H1 (cell line): ENCODE results near the gene OSMR. TPM values are rescaled to one million over a fixed set of nuclear protein-coding genes. Genes with fewer than 3 reads are reported as not detected.

Source experiments
- CTCF ChIA-PET: fragments of 300-600 bp; sonication (Branson Sonifier 250); formaldehyde crosslinking; loops from one replicate; lab custom pipeline; 2021; ENCODE audit not compliant: partially characterized antibody; lab: Charles Lee
- POLR2A ChIA-PET: fragments of 300-600 bp; sonication (Branson Sonifier 250); formaldehyde crosslinking; loops from one replicate; lab custom pipeline; 2021; ENCODE audit warnings: inconsistent platforms; ENCODE audit not compliant: partially characterized antibody; lab: Charles Lee
- DNase-seq, 2 experiments: peaks; one replicate each; pipeline versions ENCODE4 v3.0.0 to v3.0.0-alpha.2; 2010 to 2022; ENCODE audit warnings: low spot score in 2 of 2, low read depth in 1 of 2, mixed read lengths in 1 of 2
- FAIRE-seq: peaks from 2 replicates; lab custom pipeline; 2011; peaks lifted over from hg19 to GRCh38; lab: Jason Lieb, UNC
- H2AFZ ChIP-seq: 2 replicates; pipeline ENCODE4 v1.8.1; 2012; ENCODE audit warnings: low read length, inconsistent platforms
- H2AK5ac ChIP-seq: 2 replicates; pipeline ENCODE4 v1.6.1; 2013; ENCODE audit warnings: low read depth, low read length
- H2BK120ac ChIP-seq: replicated peaks from 2 replicates; pipeline ENCODE3; 2013; ENCODE audit warnings: low read depth, low read length, inconsistent platforms
- H2BK12ac ChIP-seq: 2 replicates; pipeline ENCODE4 v1.6.1; 2013; ENCODE audit warnings: low read depth, low read length
- H2BK15ac ChIP-seq: 2 replicates; pipeline ENCODE4 v1.6.1; 2013; ENCODE audit warnings: low read length
- H2BK20ac ChIP-seq: 2 replicates; pipeline ENCODE4 v1.6.1; 2013; ENCODE audit warnings: low read length
- H2BK5ac ChIP-seq: 2 replicates; pipeline ENCODE4 v1.6.1; 2013; ENCODE audit warnings: low read depth, low read length
- H3K14ac ChIP-seq: 2 replicates; pipeline ENCODE4 v1.6.1; 2013; ENCODE audit warnings: inconsistent platforms; ENCODE audit not compliant: insufficient read length
- H3K18ac ChIP-seq: 2 replicates; pipeline ENCODE4 v1.6.1; 2013; ENCODE audit warnings: low read length; ENCODE audit errors: extremely low read depth
- H3K23ac ChIP-seq: 2 replicates; pipeline ENCODE4 v1.6.1; 2013; ENCODE audit warnings: inconsistent platforms; ENCODE audit not compliant: insufficient read length
- H3K23me2 ChIP-seq: 2 replicates; pipeline ENCODE4 v1.6.1; 2013; ENCODE audit warnings: low read depth, low read length
- H3K27ac ChIP-seq: 2 replicates; pipeline ENCODE4 v1.6.1; 2011; ENCODE audit warnings: low read depth, low read length, inconsistent platforms
- H3K27me3 ChIP-seq, 4 experiments: replicated peaks in 1 of 4; 1 replicate in 1 of 4; 2 replicates in 3 of 4; pipeline versions ENCODE4 v1.6.1 to v1.8.1; 2011 to 2013; ENCODE audit warnings: low read length in 3 of 4, mild to moderate bottlenecking in 3 of 4, inconsistent platforms in 2 of 4, mixed read lengths in 2 of 4, moderate library complexity in 1 of 4; ENCODE audit not compliant: control insufficient read depth in 3 of 4, insufficient read depth in 3 of 4; ENCODE audit errors: extremely low read depth in 1 of 4
- H3K36me3 ChIP-seq, 4 experiments: 2 replicates each; pipeline versions ENCODE4 v1.6.1 to v1.8.1; 2011 to 2013; ENCODE audit warnings: mild to moderate bottlenecking in 4 of 4, low read length in 3 of 4, moderate library complexity in 2 of 4, control low read depth in 1 of 4, inconsistent platforms in 1 of 4; ENCODE audit not compliant: insufficient read depth in 4 of 4, control insufficient read depth in 2 of 4
- H3K4ac ChIP-seq: replicated peaks from 2 replicates; pipeline ENCODE3; 2013; ENCODE audit warnings: low read length, low read depth, mixed read lengths, inconsistent platforms; ENCODE audit not compliant: insufficient read length
- H3K4me1 ChIP-seq, 4 experiments: replicated peaks in 1 of 4; 1 replicate in 1 of 4; 2 replicates in 3 of 4; pipeline versions ENCODE4 v1.6.1 to v1.8.1; 2011 to 2013; ENCODE audit warnings: low read length in 3 of 4, inconsistent platforms in 2 of 4, mixed read lengths in 1 of 4; ENCODE audit not compliant: insufficient read depth in 4 of 4, control insufficient read depth in 3 of 4
- H3K4me2 ChIP-seq, 2 experiments: 2 replicates each; pipeline versions ENCODE4 v1.6.1 to v1.8.1; 2011 to 2013; ENCODE audit warnings: low read depth in 2 of 2, low read length in 2 of 2, control low read depth in 1 of 2, inconsistent platforms in 1 of 2, mild to moderate bottlenecking in 1 of 2; ENCODE audit not compliant: insufficient read depth in 1 of 2
- H3K4me3 ChIP-seq, 4 experiments: fragments of 200-600, 300-600 bp in 1 of 4; sonication (generic), shearing (Covaris generic), sonication (Bioruptor Twin) in 1 of 4; 2 replicates each; pipeline versions ENCODE4 v1.5.1 to v1.8.1; 2011 to 2016; ENCODE audit warnings: low read length in 4 of 4, low read depth in 3 of 4, control low read depth in 2 of 4, inconsistent platforms in 2 of 4, mild to moderate bottlenecking in 2 of 4, mixed read lengths in 1 of 4, moderate library complexity in 1 of 4; ENCODE audit not compliant: insufficient read depth in 2 of 4; ENCODE audit errors: extremely low read depth in 1 of 4
- H3K56ac ChIP-seq: replicated peaks from 2 replicates; pipeline ENCODE3; 2013; ENCODE audit warnings: low read depth, mild to moderate bottlenecking, mixed read lengths, low read length, inconsistent platforms; ENCODE audit not compliant: insufficient read length
- H3K79me1 ChIP-seq: 2 replicates; pipeline ENCODE4 v1.6.1; 2013; ENCODE audit warnings: low read depth, low read length, control low read depth
- H3K79me2 ChIP-seq, 2 experiments: 2 replicates each; pipeline versions ENCODE4 v1.6.1 to v1.8.1; 2012 to 2013; ENCODE audit warnings: low read length in 2 of 2, mild to moderate bottlenecking in 2 of 2, inconsistent platforms in 1 of 2; ENCODE audit not compliant: insufficient read depth in 2 of 2, control insufficient read depth in 1 of 2
- H3K9ac ChIP-seq, 4 experiments: replicated peaks in 1 of 4; 1 replicate in 1 of 4; 2 replicates in 3 of 4; pipeline versions ENCODE4 v1.6.1 to v1.8.1; 2011 to 2013; ENCODE audit warnings: low read depth in 3 of 4, low read length in 3 of 4, control low read depth in 2 of 4, mild to moderate bottlenecking in 2 of 4, moderate library complexity in 2 of 4, inconsistent platforms in 1 of 4; ENCODE audit errors: extremely low read depth in 1 of 4
- H3K9me3 ChIP-seq, 2 experiments: 2 replicates each; pipeline versions ENCODE4 v1.6.1 to v1.8.1; 2012 to 2013; ENCODE audit warnings: mild to moderate bottlenecking in 2 of 2, moderate library complexity in 2 of 2, control low read depth in 1 of 2, inconsistent platforms in 1 of 2, low read depth in 1 of 2, low read length in 1 of 2, mixed read lengths in 1 of 2; ENCODE audit not compliant: insufficient read depth in 2 of 2
- H4K20me1 ChIP-seq, 2 experiments: replicated peaks in 1 of 2; 2 replicates each; pipeline versions ENCODE3 to v1.8.1; 2011 to 2013; ENCODE audit warnings: inconsistent platforms in 2 of 2, low read length in 2 of 2, mild to moderate bottlenecking in 1 of 2; ENCODE audit not compliant: insufficient read depth in 2 of 2, control insufficient read depth in 1 of 2
- H4K5ac ChIP-seq: 2 replicates; pipeline ENCODE4 v1.6.1; 2013; ENCODE audit warnings: low read length, low read depth, mixed read lengths, inconsistent platforms; ENCODE audit not compliant: insufficient read length
- H4K8ac ChIP-seq: 2 replicates; pipeline ENCODE4 v1.8.0; 2013; ENCODE audit warnings: mild to moderate bottlenecking, moderate library complexity, low read length, inconsistent platforms; ENCODE audit not compliant: insufficient read depth; ENCODE audit errors: extremely low read depth
- H4K91ac ChIP-seq: replicated peaks from 2 replicates; pipeline ENCODE3; 2013; ENCODE audit warnings: low read length, mixed read lengths, inconsistent platforms; ENCODE audit not compliant: insufficient read length
- BCL11A ChIP-seq, 2 experiments: IDR thresholded peaks; one replicate each; pipeline ENCODE4 v1.6.1; 2011; ENCODE audit warnings: low read depth in 2 of 2, low read length in 2 of 2, mild to moderate bottlenecking in 2 of 2
- CBX5 ChIP-seq: fragments of 300-800, 300-1000 bp; sonication (generic); IDR thresholded peaks from 2 replicates; pipeline ENCODE4 v1.7.1; 2016; ENCODE audit warnings: antibody characterized with exemption, low read length, low read depth
- CEBPB ChIP-seq: IDR thresholded peaks from 2 replicates; pipeline ENCODE4 v1.6.1; 2012; ENCODE audit warnings: low read depth, low read length
- CHD1 ChIP-seq: IDR thresholded peaks from 2 replicates; pipeline ENCODE4 v1.6.1; 2012; ENCODE audit warnings: low read depth, low read length, improper control_type of control experiment
- HDAC6 ChIP-seq: IDR thresholded peaks from one replicate; pipeline ENCODE4 v1.7.1; 2012; ENCODE audit warnings: low read depth, mild to moderate bottlenecking, inconsistent platforms, low read length, moderate library complexity
- KDM1A ChIP-seq: fragments of 200-600, 300-600 bp; sonication (generic); IDR thresholded peaks from 2 replicates; pipeline ENCODE4 v1.7.1; 2016; ENCODE audit warnings: mild to moderate bottlenecking, low read length, borderline replicate concordance
- RNF2 ChIP-seq: fragments of 200-900, 300-1000 bp; sonication (generic); IDR thresholded peaks from 2 replicates; pipeline ENCODE4 v1.7.1; 2016; ENCODE audit warnings: borderline replicate concordance, low read depth, mild to moderate bottlenecking, antibody characterized with exemption, low read length; ENCODE audit not compliant: poor library complexity, severe bottlenecking; ENCODE audit errors: missing control alignments
- TAF7 ChIP-seq: optimal IDR thresholded peaks from 2 replicates; pipeline ENCODE3; 2011; ENCODE audit warnings: low read depth, mild to moderate bottlenecking, inconsistent platforms, low read length, moderate library complexity, borderline replicate concordance
- TEAD4 ChIP-seq: IDR thresholded peaks from 2 replicates; pipeline ENCODE4 v1.6.1; 2012; ENCODE audit warnings: low read depth, low read length, inconsistent platforms, mixed read lengths
- WGBS, 2 experiments: shearing (Covaris generic) in 1 of 2; methylation state at CpG; one replicate each; pipeline versions ENCODE4 v1.1.6 to v1.1.7; 2013 to 2015; ENCODE audit warnings: low lambda C conversion rate in 2 of 2, mixed read lengths in 2 of 2, inconsistent platforms in 1 of 2, low coverage in 1 of 2, missing lambda C conversion rate in 1 of 2; ENCODE audit not compliant: insufficient replicate concordance in 2 of 2, insufficient coverage in 1 of 2, insufficient read length in 1 of 2; ENCODE audit errors: extremely low coverage in 1 of 2, missing lambda C conversion rate in 1 of 2; 5-methylcytosine and 5-hydroxymethylcytosine counted together
- polyA plus RNA-seq, 7 experiments: library from polyadenylated mRNA; depleted of rRNA in 3 of 7; stranded (reverse) in 5 of 7; unstranded in 2 of 7; fragments of >200 nt in 5 of 7; fragments of 200-250 nt in 2 of 7; gene quantifications; 1 replicate in 5 of 7; 2 replicates in 1 of 7; 4 replicates in 1 of 7; pipeline versions ENCODE4 v1.2.1 to v1.2.3, GENCODE V29; 2011 to 2013; ENCODE audit warnings: missing spikeins in 2 of 7, mixed read lengths in 2 of 7
- total RNA-seq: library from RNA; stranded (reverse); fragmentation: NEBNext Ultra II Directional; extraction: Animal tissue kit (Norgen Biotek cat#: 25700); gene quantifications from 2 replicates; pipeline ENCODE4 v1.2.1, GENCODE V29; 2021
- TF ChIP-seq, protein P1 (sequence below), 3 experiments: IDR thresholded peaks; 1 replicate in 2 of 3; 2 replicates in 1 of 3; pipeline versions ENCODE4 v1.5.1 to v1.6.1; 2011; ENCODE audit warnings: low read length in 3 of 3, mild to moderate bottlenecking in 3 of 3, inconsistent platforms in 2 of 3, low read depth in 1 of 3, moderate library complexity in 1 of 3; ENCODE audit not compliant: insufficient read depth in 1 of 3; ENCODE audit errors: control extremely low read depth in 1 of 3
- TF ChIP-seq, protein P2 (sequence below): IDR thresholded peaks from 2 replicates; pipeline ENCODE4 v1.6.1; 2012; ENCODE audit warnings: inconsistent platforms

The OSMR gene
- total and polyA plus RNA-seq, 2 of the 8 experiments (the other 6 are each of a cell fraction or from before 2014, with no cell fraction given) = 2.3 to 2.6 TPM

DNA sequence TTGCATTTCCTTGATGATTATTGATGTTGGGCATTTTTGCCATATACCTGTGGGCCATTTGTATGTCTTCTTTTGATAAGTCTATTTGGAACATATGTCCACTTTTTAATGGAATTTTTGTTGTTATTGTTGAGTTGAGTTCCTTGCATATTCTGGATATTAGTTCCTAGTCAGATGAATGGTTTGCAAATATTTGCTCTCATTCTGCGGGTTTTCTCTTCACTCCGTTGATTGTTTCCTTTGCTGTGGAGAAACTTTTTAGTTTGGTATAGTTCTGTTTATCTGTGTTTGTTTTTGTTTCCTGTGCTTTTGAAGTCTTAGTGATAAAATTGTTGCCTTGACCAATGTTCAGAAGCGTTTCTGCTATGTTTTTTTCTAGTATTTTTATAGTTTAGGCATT is 13.0 kb downstream of the OSMR start:
- H4K5ac ChIP-seq = no peak overlapping the region
- peaks cover 0 to 7% of the 10 kb centered on the region in 2 experiments; a peak in 1 of 4 replicates for H3K9me3 ChIP-seq
- FAIRE-seq = no peak
- H3K18ac ChIP-seq = no peak overlapping the region
- no peaks in the 10 kb centered on the region for H3K36me3 ChIP-seq
- no peak overlapping the region for H4K8ac ChIP-seq
- H2AFZ ChIP-seq = no peak overlapping the region
- no peak overlapping the region for H2BK120ac ChIP-seq
- no peak overlapping the region for H3K4ac ChIP-seq
- POLR2A ChIA-PET = no interaction called here
- H2BK5ac ChIP-seq = no peak overlapping the region
- H3K23ac ChIP-seq = no peak overlapping the region
- H3K56ac ChIP-seq = no peak overlapping the region
- no peak overlapping the region for H3K9ac ChIP-seq
- H3K27ac ChIP-seq = no peak overlapping the region
- H4K20me1 ChIP-seq = no peaks in the 10 kb centered on the region
- H3K4me1 ChIP-seq = no peaks in the 10 kb centered on the region
- no peak overlapping the region for H2BK20ac ChIP-seq
- H3K79me2 ChIP-seq = no peaks in the 10 kb centered on the region
- H2BK15ac ChIP-seq = no peak overlapping the region
- no peaks in the 10 kb centered on the region for H3K27me3 ChIP-seq
- no peaks in the 10 kb centered on the region for H3K23me2 ChIP-seq
- DNase-seq = no peak
- no peak overlapping the region for H3K4me3 ChIP-seq
- no peak overlapping the region for H2BK12ac ChIP-seq
- 95% methylated on average over 3 of the region's 3 CpGs; no CpG with 5 or more reads in 1 of the 2 experiments for WGBS, 2 experiments
- no peaks in the 10 kb centered on the region for H3K79me1 ChIP-seq
- CTCF ChIA-PET = no interaction called here
- H3K4me2 ChIP-seq = no peak overlapping the region
- H2AK5ac ChIP-seq = no peak overlapping the region
- H3K14ac ChIP-seq = no peak overlapping the region
- H4K91ac ChIP-seq = no peak overlapping the region
- TF ChIP-seq CHD1 = no peak
- no peak for TF ChIP-seq RNF2
- no peak for TF ChIP-seq HDAC6
- TF ChIP-seq, protein P1, sequence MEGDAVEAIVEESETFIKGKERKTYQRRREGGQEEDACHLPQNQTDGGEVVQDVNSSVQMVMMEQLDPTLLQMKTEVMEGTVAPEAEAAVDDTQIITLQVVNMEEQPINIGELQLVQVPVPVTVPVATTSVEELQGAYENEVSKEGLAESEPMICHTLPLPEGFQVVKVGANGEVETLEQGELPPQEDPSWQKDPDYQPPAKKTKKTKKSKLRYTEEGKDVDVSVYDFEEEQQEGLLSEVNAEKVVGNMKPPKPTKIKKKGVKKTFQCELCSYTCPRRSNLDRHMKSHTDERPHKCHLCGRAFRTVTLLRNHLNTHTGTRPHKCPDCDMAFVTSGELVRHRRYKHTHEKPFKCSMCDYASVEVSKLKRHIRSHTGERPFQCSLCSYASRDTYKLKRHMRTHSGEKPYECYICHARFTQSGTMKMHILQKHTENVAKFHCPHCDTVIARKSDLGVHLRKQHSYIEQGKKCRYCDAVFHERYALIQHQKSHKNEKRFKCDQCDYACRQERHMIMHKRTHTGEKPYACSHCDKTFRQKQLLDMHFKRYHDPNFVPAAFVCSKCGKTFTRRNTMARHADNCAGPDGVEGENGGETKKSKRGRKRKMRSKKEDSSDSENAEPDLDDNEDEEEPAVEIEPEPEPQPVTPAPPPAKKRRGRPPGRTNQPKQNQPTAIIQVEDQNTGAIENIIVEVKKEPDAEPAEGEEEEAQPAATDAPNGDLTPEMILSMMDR (IDR thresholded peaks at IDR 0.05; ENCODE audit: control extremely low read depth in 1 of 3, insufficient read depth in 1 of 3, low read depth in 1 of 3, low read length in 3 of 3) = no peak
- TF ChIP-seq, protein P2, sequence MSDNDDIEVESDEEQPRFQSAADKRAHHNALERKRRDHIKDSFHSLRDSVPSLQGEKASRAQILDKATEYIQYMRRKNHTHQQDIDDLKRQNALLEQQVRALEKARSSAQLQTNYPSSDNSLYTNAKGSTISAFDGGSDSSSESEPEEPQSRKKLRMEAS = no peak
- no peak for TF ChIP-seq KDM1A
- TF ChIP-seq BCL11A (IDR thresholded peaks at IDR 0.05; ENCODE audit: low read depth in 2 of 2, low read length in 2 of 2) = no peak
- no peak for TF ChIP-seq TAF7
- no peak for TF ChIP-seq TEAD4
- TF ChIP-seq CEBPB = no peak
- TF ChIP-seq CBX5 = no peak
